Stomach (tissue), 4 donors: ENCODE measurements around the gene GGACT.

Source experiments
- CTCF ChIP-seq, 7 experiments: fragments of 450-650 bp in 4 of 7; fragments of 200-600 bp in 3 of 7; sonication (generic) in 3 of 7; IDR thresholded peaks; one replicate each; pipeline ENCODE4 v1.5.1; 2016 to 2019; ENCODE audit warnings: antibody characterized with exemption in 7 of 7, control low read depth in 2 of 7, mild to moderate bottlenecking in 1 of 7
- EP300 ChIP-seq: sonication (generic); formaldehyde crosslinking; IDR thresholded peaks from one replicate; pipeline ENCODE4 v1.6.1; 2017; ENCODE audit warnings: antibody characterized with exemption
- POLR2A ChIP-seq, 4 donors: fragments of 450-650 bp; IDR thresholded peaks; one replicate each; pipeline ENCODE4 v1.6.1; 2016; ENCODE audit warnings: antibody characterized with exemption in 4 of 4, control low read depth in 2 of 4, mild to moderate bottlenecking in 1 of 4, moderate library complexity in 1 of 4
- POLR2AphosphoS5 ChIP-seq, 3 donors: sonication (generic); formaldehyde crosslinking; IDR thresholded peaks; one replicate each; pipeline ENCODE4 v1.6.1; 2016; ENCODE audit warnings: antibody characterized with exemption in 3 of 3

- TF ChIP-seq POLR2A (IDR thresholded peaks at IDR 0.05) (no peak), CTCF (IDR thresholded peaks at IDR 0.05) (no peak), POLR2AphosphoS5 (IDR thresholded peaks at IDR 0.05) (no peak), EP300 (no peak)
Observed at GRCh38 chr13:100546713-100547405, 41.7 kb downstream of the GGACT start.
